Fibroblast of the aortic adventitia (primary cell): ENCODE measurements around the gene NDUFAB1. TPM values are rescaled to one million over a fixed set of nuclear protein-coding genes. Genes with fewer than 3 reads are reported as not detected.
"Not testable (repeated sequence)": the region's sequence is repeated elsewhere in the genome, so short reads cannot be mapped to it uniquely, and the experiment has no call there.

Source experiments
- DNase-seq: peaks from one replicate; pipeline ENCODE4 v3.0.0-alpha.2; 2010; ENCODE audit warnings: low read depth
- H3K4me3 ChIP-seq: 2 replicates; pipeline ENCODE4 v1.5.1; 2011; ENCODE audit warnings: low read depth, mild to moderate bottlenecking, control low read depth, low read length, moderate library complexity
- CTCF ChIP-seq: IDR thresholded peaks from 2 replicates; pipeline ENCODE4 v1.5.1; 2011; ENCODE audit warnings: mild to moderate bottlenecking, low read length, control low read depth, inconsistent platforms; ENCODE audit not compliant: insufficient read depth
- total RNA-seq: library from RNA; depleted of rRNA; stranded (reverse); fragments of >200 nt; gene quantifications from 2 replicates; pipeline ENCODE4 v1.2.3, GENCODE V29; 2012; ENCODE audit warnings: low replicate concordance

The NDUFAB1 gene
- total RNA-seq, 1 donor: 71.5 TPM

DNA sequence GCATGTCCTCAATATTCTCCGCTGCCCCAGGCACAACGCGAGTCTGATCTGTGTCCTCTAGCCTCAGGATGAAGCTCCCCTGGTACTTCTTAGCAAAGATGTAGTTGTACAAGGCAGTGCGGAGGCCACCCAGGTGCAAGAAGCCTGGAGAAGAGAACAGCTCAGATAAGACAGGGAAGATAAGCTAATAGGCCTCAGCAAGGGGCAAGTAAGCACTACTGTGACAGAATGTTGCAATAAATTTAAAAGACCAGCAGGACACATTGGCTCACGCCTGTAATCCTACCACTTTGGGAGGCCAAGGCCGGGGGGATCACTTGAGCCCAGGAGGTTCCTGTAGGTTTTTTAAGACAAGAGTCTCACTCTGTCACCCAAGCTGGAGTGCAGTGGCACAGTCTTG, 44.0 kb downstream of the NDUFAB1 start:
- TF ChIP-seq CTCF: no peak
- no peak for DNase-seq
- H3K4me3 ChIP-seq: no peak overlapping the region

- DNase-seq: no peak
- TF ChIP-seq CTCF: no peak
- no peak overlapping the region for H3K4me3 ChIP-seq
Observed at GRCh38 chr16:23549938-23550337, 46.2 kb downstream of the NDUFAB1 start.

GRCh38 chr16:23544436-23544835, 51.7 kb downstream of the NDUFAB1 start:
- DNase-seq: no peak
- TF ChIP-seq CTCF: no peak
- H3K4me3 ChIP-seq: no peak overlapping the region

- not testable (repeated sequence) for H3K4me3 ChIP-seq, DNase-seq
Observed at GRCh38 chr16:23540817-23541178, 55.3 kb downstream of the NDUFAB1 start.

- no peak overlapping the region for H3K4me3 ChIP-seq
- no peak for TF ChIP-seq CTCF
- no peak for DNase-seq
Observed at GRCh38 chr16:23539984-23540816, 55.9 kb downstream of the NDUFAB1 start.

DNA sequence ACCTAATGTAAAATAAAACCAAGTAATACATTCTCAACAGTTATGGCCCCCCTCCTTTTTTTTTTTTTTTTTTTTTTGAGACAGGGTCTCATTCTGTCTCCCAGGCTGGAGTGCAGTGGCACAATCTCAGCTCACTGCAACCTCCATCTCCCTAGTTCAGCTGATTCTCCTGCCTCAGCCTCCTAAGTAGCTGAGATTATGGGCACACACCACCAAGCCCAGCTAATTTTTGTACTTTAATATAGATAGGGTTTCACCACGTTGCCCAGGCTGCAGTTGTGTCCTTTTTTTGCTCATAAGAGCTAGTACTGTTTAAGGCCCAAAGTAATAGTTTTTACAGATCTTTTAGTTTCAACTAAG, 57.2 kb downstream of the NDUFAB1 start:
- no peak for TF ChIP-seq CTCF
- H3K4me3 ChIP-seq: no peak overlapping the region
- no peak for DNase-seq

GRCh38 chr16:23537390-23537789, 58.7 kb downstream of the NDUFAB1 start:
- DNase-seq: no peak
- no peak for TF ChIP-seq CTCF
- H3K4me3 ChIP-seq: no peak overlapping the region
